GM21528 (cell line): ENCODE results near the gene CD8B.
"Not testable (repeated sequence)": the region's sequence is repeated elsewhere in the genome, so short reads cannot be mapped to it uniquely, and the experiment has no call there.

Experiments
- ATAC-seq: cut with Tn5 transposase; IDR thresholded peaks from one replicate; pipeline ENCODE4 v1.9.1; 2021; ENCODE audit warnings: mild to moderate bottlenecking, moderate library complexity; ENCODE audit not compliant: unreplicated experiment, low FRiP score

CD8B gene

GRCh38 chr2:86861628-86862379, at the start of gene CD8B:
Gene CD8B (minus strand): TSS chr2:86861886. CDS start chr2:86861865, 21 bp downstream.
- not testable (repeated sequence) for ATAC-seq

- not testable (repeated sequence) for ATAC-seq
Observed at GRCh38 chr2:86905868-86906267, 44.2 kb upstream of the CD8B start.

- not testable (repeated sequence) for ATAC-seq
Observed at GRCh38 chr2:86900687-86901086, 39.0 kb upstream of the CD8B start.

- not testable (repeated sequence) for ATAC-seq
Observed at GRCh38 chr2:86886026-86886425, 24.3 kb upstream of the CD8B start.

- not testable (repeated sequence) for ATAC-seq
Observed at GRCh38 chr2:86882865-86883264, 21.2 kb upstream of the CD8B start.

GRCh38 chr2:86882118-86882665, 20.5 kb upstream of the CD8B start:
- not testable (repeated sequence) for ATAC-seq

GRCh38 chr2:86878986-86879385, 17.3 kb upstream of the CD8B start:
- ATAC-seq = not testable (repeated sequence)

GRCh38 chr2:86870941-86871340, 9.3 kb upstream of the CD8B start:
- not testable (repeated sequence) for ATAC-seq

GRCh38 chr2:86868895-86869468, 7.3 kb upstream of the CD8B start:
- ATAC-seq = not testable (repeated sequence)

GRCh38 chr2:86862380-86862703, 656 bp upstream of the CD8B start:
- not testable (repeated sequence) for ATAC-seq

- not testable (repeated sequence) for ATAC-seq
Observed at GRCh38 chr2:86861175-86861574, 511 bp downstream of the CD8B start.

GRCh38 chr2:86860573-86860972, 1.1 kb downstream of the CD8B start:
- not testable (repeated sequence) for ATAC-seq

- ATAC-seq = not testable (repeated sequence)
Observed at GRCh38 chr2:86857688-86858087, 4.0 kb downstream of the CD8B start.

GRCh38 chr2:86856498-86856897, 5.2 kb downstream of the CD8B start:
- not testable (repeated sequence) for ATAC-seq

GRCh38 chr2:86855981-86856380, 5.7 kb downstream of the CD8B start:
- ATAC-seq = not testable (repeated sequence)

- ATAC-seq = not testable (repeated sequence)
Observed at GRCh38 chr2:86851581-86851980, 10.1 kb downstream of the CD8B start.

- ATAC-seq = not testable (repeated sequence)
Observed at GRCh38 chr2:86842607-86843234, 19.0 kb downstream of the CD8B start.

- ATAC-seq = not testable (repeated sequence)
Observed at GRCh38 chr2:86841330-86841729, 20.4 kb downstream of the CD8B start.

GRCh38 chr2:86839871-86840548, 21.7 kb downstream of the CD8B start:
- not testable (repeated sequence) for ATAC-seq

GRCh38 chr2:86839455-86839854, 22.2 kb downstream of the CD8B start:
- not testable (repeated sequence) for ATAC-seq

GRCh38 chr2:86837714-86838113, 24.0 kb downstream of the CD8B start:
- ATAC-seq = not testable (repeated sequence)
